ENCODE results near the gene NR1D1.

- TF ChIP-seq ZNF76 (tag by site-specific recombination; IDR thresholded peaks at IDR 0.05; ENCODE audit: borderline replicate concordance, low read depth) (no peak), ZNF114 (tag by site-specific recombination; IDR thresholded peaks at IDR 0.05) (no peak), ZIC2 (tag by site-specific recombination; IDR thresholded peaks at IDR 0.05) (no peak), ZNF747 (tag by site-specific recombination; IDR thresholded peaks at IDR 0.05) (no peak), ZBTB21 (tag by site-specific recombination; IDR thresholded peaks at IDR 0.05) (no peak), ZNF571 (tag by site-specific recombination; IDR thresholded peaks at IDR 0.05) (no peak), ZNF426 (tag by site-specific recombination; IDR thresholded peaks at IDR 0.05) (no peak), ZNF777 (tag by site-specific recombination; IDR thresholded peaks at IDR 0.05; ENCODE audit: borderline replicate concordance) (no peak)
- TF ChIP-seq, protein P1, sequence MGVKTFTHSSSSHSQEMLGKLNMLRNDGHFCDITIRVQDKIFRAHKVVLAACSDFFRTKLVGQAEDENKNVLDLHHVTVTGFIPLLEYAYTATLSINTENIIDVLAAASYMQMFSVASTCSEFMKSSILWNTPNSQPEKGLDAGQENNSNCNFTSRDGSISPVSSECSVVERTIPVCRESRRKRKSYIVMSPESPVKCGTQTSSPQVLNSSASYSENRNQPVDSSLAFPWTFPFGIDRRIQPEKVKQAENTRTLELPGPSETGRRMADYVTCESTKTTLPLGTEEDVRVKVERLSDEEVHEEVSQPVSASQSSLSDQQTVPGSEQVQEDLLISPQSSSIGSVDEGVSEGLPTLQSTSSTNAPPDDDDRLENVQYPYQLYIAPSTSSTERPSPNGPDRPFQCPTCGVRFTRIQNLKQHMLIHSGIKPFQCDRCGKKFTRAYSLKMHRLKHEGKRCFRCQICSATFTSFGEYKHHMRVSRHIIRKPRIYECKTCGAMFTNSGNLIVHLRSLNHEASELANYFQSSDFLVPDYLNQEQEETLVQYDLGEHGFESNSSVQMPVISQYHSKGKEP (tag by site-specific recombination; IDR thresholded peaks at IDR 0.05): no peak
- TF ChIP-seq, protein P2, sequence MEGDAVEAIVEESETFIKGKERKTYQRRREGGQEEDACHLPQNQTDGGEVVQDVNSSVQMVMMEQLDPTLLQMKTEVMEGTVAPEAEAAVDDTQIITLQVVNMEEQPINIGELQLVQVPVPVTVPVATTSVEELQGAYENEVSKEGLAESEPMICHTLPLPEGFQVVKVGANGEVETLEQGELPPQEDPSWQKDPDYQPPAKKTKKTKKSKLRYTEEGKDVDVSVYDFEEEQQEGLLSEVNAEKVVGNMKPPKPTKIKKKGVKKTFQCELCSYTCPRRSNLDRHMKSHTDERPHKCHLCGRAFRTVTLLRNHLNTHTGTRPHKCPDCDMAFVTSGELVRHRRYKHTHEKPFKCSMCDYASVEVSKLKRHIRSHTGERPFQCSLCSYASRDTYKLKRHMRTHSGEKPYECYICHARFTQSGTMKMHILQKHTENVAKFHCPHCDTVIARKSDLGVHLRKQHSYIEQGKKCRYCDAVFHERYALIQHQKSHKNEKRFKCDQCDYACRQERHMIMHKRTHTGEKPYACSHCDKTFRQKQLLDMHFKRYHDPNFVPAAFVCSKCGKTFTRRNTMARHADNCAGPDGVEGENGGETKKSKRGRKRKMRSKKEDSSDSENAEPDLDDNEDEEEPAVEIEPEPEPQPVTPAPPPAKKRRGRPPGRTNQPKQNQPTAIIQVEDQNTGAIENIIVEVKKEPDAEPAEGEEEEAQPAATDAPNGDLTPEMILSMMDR (tag by site-specific recombination; IDR thresholded peaks at IDR 0.05): no peak
- TF ChIP-seq, protein P3, sequence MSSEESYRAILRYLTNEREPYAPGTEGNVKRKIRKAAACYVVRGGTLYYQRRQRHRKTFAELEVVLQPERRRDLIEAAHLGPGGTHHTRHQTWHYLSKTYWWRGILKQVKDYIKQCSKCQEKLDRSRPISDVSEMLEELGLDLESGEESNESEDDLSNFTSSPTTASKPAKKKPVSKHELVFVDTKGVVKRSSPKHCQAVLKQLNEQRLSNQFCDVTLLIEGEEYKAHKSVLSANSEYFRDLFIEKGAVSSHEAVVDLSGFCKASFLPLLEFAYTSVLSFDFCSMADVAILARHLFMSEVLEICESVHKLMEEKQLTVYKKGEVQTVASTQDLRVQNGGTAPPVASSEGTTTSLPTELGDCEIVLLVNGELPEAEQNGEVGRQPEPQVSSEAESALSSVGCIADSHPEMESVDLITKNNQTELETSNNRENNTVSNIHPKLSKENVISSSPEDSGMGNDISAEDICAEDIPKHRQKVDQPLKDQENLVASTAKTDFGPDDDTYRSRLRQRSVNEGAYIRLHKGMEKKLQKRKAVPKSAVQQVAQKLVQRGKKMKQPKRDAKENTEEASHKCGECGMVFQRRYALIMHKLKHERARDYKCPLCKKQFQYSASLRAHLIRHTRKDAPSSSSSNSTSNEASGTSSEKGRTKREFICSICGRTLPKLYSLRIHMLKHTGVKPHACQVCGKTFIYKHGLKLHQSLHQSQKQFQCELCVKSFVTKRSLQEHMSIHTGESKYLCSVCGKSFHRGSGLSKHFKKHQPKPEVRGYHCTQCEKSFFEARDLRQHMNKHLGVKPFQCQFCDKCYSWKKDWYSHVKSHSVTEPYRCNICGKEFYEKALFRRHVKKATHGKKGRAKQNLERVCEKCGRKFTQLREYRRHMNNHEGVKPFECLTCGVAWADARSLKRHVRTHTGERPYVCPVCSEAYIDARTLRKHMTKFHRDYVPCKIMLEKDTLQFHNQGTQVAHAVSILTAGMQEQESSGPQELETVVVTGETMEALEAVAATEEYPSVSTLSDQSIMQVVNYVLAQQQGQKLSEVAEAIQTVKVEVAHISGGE (tag by site-specific recombination; conservative IDR thresholded peaks at IDR 0.05; ENCODE audit: low read depth): no peak
Observed at GRCh38 chr17:40134184-40134583, 33.8 kb upstream of the NR1D1 start.

All from HEK293 (cell line).